T-helper 1 cell treated with Interleukin-12 subunit alpha and Interleukin-12 subunit beta and Interleukin-4 antibody, amounts not matched to agents 30 ng/mL and 1 ng/mL, for 36 hours (primary cell): ENCODE data around the gene JPH3. TPM values are rescaled to one million over a fixed set of nuclear protein-coding genes. Genes with fewer than 3 reads are reported as not detected.

Source experiments
- intact Hi-C: fragments of 100-400 bp; cut with micrococcal nuclease; formaldehyde crosslinking; loops from one replicate; pipeline ENCODE4 v1.15.1; 2024
- total RNA-seq: library from RNA; stranded (reverse); gene quantifications from 2 replicates; pipeline ENCODE4 v1.2.3, GENCODE V29; 2022

Gene JPH3
- total RNA-seq, result 0.12 and 0.17 TPM in 2 replicates

DNA sequence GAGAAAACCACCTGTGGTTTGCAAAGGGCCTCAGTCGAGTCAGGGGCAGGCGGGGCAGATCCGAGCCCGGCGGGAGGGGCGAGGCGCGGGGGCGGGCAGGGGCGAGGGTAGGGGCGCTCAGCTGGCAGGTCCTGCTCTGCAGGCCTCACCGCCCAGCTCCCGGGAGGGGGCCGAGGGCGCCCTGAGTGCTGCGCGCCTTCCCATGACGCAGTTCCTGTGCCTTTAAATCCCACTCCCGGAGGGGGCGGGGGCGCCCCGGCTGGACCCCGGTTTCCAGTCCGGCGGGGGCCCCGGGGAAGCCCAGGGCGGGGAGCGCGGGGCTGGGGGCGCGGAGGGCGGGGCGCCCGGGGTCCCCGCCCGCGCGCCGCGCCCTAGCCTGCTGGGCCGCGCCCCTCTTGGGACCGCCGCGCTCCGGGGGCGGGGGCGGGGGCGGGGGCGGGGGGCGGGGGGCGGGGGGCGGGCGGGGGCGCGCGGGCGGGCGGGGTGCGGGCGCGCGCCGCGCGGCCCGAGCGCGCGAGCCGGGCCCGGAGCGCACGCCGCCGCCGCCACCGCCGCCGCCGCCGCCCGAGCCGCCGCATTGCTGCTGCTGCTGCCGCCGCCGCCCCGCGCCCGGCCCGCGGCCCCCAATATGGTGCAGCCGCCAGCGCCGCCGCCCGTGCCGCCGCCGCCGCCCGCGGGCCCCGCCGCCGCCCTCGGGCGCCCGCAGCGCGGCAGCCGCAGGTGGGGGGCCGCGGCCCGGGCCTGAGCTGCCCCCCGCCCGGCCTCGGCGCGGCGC is at the start of gene JPH3:
Gene JPH3, plus strand, starts transcription at position 508 of the 775 bp plus-strand sequence. CDS start 639 bp downstream, outside the sequence.
- intact Hi-C loops, result no loop called here

DNA sequence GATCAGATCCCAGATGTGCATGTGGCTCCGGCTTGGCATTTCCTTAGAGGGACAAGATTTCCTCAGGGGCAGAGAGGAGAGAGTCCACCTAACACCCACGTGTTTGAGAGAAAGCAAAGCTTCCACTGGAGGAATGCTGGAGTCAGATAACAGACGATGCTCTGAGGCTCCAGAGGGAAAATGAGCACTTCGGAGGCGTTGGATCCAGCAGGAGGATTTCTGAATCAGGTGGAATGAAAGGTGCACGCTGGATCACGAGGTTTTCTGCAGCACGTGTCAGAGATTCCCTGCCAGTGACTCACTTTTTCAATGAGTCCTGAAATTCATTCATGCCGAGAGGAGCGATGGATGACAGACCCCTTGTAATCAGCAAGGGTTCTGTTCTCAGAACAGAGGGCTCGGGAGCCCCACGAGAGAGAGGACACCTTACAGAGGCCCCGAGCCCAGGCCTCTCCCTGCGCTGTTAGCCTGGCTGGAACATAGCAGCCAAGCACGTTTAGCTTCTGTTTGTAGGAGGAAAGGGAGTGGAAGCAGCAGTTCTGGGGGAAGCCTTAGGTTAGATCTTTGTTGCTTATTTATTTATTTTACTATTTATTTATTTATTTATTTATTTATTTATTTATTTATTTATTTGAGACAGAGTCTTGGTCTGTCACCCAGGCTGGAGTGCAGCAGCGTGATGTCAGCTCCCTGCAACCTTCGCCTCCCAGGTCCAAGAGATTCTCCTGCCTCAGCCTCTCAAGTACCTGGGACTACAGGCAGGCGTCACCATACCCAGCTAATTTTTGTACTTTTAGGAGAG is 49.3 kb upstream of the JPH3 start:
- intact Hi-C loops, result no loop called here

DNA sequence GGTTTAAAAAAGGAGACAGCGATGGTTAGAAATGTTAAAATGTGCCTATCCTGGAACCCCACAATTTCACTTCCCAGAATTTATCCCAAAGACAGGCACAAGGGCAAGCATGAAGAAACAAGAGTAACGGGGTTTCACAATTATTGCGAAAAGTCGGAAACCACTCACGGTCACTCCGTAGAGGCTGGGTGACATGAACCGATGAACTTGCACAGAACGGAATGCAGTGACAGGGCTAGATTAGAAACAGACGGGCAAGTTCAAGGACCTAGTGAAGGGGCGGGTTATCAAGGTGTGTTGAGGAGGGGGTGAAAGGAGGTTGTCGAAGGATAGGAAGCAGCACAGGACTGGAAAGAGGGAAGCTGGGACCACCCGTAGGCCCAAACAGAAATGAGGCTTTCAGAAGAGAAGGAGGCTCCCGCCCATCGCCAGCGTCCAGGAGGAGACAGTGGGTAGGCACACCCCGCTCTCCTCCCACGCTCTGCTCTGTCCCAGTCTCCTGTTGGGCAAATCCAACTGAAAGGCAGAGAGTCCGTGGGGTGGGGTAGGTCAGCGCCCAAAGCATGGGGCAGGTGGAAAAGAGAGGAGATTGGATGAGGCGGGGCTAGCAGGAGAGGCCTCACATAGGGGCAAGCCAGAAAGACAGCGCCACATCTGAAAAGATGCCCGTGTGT is 47.4 kb upstream of the JPH3 start:
- intact Hi-C loops, result no loop called here

DNA sequence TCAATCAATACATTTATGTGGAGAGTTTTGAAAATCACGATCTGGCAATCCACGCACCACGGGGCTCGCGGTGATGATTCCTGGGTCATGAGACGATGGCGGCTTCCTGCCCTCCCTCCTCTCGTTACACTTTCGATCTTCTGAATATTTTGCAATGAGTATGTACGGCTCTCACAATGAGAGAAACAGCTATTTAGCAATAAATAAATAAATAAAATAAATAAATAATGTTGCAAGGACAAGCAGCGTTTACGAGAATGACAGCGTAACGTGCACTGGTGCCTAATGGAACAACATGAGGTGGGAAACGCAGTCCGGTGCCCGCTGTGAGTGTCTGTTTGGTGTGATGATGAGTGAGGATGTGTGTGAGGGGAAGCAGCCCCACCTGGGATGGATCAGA is 46.7 kb upstream of the JPH3 start:
- intact Hi-C loops, result no loop called here

DNA sequence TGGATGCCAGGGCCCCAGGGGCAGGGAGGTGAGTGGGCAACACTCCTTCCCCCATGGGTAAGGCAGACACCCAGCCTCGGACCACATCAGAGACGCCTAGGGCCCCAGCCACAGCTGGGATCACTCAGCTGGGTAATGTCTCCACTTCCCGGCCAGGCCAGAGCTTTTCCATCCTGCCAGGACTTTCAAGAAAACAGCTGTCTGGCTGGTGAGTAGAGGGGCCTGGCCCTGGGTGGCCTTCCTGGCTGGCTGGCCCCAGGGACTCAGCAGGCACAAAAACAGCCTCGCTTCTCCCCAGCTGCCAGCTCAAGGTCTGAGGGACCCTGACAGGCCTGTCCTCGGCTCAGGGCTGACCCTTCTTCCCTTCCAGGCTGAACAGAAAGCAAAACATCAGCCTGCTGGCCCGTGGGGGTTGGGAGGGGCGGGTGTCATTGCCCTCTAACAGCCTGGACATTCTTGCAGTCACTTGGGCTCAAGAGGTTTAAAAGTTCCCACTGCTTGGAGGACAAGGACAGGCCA is 45.3 kb upstream of the JPH3 start:
- intact Hi-C loops, result no loop called here

DNA sequence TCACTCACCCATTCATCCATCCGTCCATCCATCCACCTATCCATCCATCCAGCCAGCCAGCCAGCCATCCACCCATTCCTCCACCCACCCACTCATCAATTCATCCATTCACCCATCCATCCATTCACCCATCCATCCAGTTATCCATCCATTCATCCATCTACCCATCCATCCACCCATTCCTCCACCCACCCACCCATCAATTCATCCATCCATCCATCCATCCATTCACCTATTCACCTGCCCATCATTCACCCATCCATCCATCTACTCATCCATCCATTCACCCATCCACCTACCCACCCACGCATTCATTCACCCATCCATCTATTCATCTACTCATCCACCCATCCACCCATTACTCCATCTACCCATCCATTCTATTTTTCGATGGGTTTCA is 43.6 kb upstream of the JPH3 start:
- intact Hi-C loops, result no loop called here

DNA sequence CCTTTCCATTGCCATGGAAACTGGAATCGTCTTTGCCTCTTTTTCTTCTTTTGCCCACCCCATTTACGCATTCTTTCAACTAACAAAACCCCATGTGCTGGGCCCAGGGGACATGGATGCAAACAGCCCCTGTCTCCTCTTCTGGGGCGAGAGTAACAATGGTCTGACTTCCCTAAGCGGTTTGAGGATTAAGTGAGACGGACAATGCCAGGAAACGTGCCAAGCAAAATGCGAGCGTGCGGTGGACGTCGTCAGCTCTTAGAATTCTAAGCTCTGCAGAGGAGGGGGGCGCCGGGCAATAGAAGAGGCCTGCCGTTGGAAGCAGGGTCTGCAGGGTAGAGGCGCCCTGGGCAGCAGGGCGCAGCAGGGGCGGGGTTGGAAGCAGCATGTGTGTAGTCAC is 42.4 kb upstream of the JPH3 start:
- intact Hi-C loops, result no loop called here

DNA sequence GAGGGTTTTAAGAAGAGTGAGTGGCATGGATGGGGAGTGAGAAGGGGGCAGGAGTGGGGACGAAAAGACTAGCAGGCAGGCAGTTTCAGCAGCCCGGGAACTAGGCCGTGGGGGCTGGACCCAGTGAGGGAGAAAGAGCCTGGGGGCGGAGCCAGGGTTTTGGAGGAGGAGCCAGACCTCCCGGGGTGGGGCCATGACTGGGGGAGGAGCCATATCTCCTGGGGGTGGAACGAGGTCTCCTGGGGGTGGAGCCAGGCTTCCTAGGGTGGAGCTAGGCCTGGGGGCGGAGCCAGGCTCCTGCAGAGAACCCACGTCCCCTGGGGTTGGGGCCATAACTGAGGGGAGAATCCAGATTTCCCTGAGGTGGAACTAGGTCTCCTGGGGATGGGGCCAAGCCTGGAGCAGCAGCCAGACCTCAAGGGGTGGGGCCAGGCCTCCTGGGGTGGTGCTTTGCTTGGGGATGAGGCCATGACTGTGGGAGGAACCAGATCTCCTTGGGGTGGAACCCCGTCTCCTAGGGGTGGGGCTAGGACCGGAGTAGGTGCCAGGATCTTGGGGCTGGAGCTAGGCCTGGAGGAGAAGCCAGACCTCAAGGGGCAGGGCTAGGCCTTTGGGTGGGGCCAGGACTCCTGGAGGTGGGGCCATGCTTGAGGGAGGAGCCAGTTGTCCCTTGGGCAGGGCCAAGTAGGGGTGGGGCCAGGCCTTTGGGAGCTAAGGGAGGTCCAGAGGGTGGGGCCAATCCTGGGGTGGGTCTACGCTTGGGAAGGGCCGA is 41.7 kb upstream of the JPH3 start:
- intact Hi-C loops, result no loop called here

DNA sequence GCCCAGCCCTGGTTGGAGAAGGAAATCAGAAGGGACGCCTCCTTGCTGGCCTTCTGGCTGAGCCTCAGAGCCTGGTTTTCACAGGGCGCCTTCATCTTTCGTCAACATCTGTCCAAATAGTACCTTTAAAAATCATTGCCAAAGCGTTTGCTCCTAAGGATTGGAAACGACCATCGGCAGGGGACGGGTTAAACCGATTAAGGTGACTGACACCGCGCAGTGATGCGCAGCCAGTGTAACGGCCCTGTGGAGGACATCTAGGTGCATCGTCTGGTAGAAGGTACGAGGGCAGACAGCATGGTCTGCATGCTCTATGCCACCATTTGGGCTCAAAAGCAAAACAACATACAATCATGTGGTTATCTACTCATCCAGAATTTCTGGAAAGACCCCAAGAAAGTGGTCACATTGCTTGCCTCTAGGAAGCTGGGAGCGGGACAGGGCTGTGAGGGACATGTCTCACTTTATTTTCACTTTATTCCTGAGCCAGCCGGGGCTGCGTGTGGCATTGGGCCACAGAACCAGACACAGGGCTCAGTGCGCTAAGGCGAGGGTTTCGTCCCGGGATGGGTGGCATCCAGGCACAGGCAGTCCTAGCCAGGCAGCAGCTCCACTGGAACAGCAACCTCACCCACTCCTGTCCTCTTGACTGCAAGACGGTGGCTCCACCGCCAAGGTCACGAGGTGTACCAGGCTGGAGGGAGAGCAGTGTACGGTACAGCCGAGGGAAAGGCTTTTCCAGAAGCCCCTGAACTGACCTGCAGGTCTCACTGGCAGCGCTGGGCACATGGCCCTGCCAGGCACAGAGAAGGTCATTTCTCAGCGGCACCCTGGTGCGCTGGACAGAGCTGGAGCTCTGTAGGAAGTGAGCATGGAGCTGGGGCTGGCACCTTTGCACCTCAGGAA is 40.9 kb upstream of the JPH3 start:
- intact Hi-C loops, result no loop called here

DNA sequence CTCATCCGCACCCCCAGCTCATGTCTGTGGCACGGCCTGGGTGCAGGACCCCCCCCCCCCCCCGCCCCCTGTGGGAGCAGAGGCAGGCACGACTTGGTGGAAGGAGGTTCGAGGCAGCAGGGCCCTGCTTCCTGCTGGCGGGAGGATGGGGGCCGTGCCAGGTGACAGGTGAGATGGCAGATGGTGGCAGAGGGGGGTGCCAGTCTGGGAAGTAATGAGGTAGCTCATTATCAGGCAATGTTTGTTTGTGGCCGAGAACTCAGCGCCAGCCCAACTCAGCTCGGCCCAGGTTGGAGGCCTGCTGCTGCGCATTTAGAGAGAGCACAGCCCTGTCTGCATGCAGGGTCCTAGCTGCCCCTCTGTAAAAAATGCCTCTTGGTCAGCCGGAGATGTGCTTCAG is 40.1 kb upstream of the JPH3 start:
- intact Hi-C loops, result no loop called here

DNA sequence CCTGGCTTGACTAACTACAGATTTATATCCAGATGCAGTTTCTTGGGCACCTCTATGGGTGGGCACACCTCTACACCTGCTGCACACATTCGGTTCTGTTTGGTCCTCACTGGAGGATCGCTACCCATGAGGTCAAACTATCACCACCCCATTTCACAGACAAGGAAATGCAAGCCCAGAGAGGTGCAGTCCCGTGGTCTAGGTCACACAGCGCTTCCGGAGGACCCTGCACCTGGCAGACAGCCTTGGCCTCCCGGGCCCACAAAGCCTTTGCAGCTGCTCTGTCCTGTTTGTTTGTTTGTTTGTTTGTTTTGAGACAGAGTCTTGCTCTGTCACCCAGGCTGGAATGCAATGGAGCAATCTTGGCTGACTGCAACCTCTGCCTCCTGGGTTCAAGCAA is 39.3 kb upstream of the JPH3 start:
- intact Hi-C loops, result no loop called here

DNA sequence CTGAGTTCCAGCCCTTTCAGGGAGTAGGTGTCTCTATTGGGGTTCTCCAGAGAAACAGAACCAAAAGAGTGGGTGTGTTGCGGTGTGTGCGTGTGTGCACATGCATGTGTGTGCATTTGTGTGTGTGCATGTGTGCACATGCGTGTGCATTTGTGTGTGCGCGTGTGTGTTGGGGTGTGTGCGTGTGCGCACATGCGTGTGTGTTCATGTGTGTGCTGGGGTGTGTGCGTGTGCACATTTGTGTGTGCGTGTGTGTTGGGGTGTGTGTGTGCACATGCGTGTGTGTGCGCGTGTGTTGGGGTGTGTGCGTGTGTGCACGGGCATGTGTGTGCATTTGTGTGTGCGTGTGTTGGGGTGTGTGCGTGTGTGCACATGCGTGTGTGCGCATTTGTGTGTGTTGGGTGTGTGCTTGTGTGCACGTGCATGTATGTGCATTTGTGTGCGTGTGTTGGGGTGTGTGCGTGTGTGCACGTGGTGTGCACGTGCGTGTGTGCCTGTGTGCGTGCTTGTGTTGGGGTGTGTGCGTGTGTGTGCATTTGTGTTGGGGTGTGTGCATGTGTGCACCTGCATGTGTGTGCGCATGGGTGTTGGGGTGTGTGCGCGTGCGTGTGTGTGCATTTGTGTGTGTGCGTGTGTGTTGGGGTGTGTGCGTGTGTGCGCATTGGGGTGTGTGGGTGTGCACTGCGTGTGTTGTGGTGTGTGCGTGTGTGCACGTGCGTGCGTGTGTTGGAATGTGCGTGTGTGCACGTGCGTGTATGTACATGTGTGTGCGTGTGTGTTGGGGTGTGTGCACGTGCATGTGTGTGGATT is 38.4 kb upstream of the JPH3 start:
- intact Hi-C loops, result no loop called here

DNA sequence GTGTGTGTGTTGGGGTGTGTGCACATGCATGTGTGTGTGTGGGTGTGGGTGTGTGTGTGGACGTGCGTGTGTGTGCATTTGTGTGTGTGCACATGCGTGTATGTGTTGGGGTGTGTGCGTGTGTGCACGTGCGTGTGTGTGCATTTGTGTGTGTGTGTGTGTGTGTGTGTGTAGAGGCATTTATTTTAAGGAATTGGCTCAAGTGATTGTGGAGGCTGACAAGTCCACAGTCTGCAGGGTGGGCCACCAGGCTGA is 37.9 kb upstream of the JPH3 start:
- intact Hi-C loops, result no loop called here

DNA sequence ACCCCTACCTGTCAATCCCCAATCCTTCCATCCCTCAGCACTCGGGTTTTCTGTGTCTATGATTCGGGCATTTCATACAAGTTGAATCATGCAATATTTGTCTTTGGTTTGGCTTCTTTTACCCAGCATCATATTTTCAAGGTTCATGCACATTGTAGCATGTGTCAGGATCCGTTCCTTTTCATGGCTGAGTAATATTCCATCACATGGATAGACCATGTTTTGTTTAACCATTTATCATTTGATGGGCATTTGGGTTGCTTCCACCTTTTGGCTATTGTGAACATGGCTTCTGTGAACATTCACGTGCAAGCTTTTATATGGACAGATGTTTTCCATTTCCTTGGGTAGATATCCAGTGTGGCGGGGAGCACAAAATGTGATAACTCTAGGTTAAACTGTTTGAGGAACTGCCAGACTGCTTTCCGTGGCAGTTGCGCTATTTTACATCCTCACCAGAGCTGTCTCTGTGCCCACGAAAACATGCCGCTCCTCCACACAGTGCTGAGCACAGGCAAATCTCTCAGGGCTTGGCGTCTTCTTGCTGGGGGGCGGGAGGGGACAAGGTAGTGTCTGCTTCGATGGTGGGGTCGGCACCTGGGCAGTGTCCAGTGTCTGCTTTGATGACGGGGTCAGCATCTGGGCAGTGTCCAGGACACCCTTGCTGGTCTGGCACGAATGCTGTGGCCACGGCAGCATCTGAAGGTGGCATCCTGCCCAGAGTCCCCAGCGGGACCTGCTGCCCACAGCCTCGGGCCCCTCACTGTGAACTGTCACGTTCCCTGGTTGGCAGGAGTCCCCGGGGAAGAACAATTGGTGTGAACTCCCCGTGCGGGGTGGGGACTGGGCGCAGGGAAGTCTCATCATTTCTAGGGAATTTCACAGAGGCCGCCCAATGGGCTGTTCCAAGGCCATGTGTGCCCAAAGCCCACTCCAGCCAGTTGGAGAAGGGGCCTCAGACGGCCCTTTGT is 32.4 kb upstream of the JPH3 start:
- intact Hi-C loops, result no loop called here

DNA sequence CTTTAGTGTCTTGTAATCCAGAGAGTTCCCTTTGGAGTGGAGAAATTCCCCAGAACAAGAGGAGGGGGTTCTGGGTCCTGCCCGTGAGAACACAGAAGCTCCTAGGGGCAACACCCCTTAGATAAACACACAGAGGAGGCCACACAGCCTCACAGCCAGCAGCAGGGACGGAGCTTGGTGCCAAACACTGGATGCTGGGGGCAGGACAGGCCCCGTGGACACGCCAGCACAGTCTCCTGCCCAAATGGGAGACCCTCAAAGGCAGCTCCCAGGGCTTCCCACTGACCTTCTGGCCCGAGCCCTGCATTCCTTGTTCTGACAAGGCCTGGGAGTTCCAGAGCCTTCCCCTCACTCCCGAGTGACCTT is 31.8 kb upstream of the JPH3 start:
- intact Hi-C loops, result no loop called here

DNA sequence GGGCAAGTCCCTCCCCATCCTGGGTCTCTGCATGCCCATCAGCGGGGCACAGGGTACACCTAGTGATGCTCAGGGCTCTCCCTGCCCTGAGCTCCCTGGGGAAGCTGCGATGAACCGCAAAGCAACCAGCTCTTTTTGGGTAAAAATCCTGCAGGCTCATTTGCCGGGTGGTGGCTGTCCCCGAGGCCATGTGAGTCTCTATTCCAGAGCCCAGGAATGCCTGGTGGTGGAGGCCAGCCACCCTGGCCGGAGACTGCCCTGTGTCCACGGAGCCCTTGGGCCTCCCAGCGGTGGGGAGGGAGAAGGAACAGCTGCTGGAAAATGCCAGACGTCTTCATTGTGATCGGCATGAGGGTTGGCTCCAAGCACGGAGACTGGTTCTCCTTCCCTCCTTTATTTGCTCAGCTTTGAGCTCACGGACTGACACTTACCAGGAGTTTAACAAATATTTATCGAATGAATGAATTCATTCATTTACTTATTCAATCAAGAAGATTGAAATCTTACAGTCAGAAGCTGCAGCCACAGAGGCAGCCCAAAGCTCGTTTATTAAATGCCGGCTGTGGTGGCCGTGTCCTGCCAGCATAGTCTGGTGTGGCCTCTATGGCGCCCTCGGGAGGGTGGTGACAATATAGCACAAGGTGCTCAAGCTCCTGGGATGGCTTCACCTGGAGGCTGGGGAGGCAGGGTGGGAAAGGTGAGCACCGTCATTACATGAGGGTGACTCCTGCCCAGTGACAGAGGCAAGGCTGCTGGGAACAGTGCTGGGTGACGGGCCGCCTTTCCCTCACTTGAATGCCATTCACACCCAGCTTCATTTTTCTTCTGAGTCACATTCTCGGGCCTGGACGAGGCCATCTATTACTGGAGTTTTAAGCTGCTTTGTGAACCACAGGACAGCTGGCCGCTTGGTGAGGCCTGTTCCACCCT is 31.1 kb upstream of the JPH3 start:
- intact Hi-C loops, result no loop called here

DNA sequence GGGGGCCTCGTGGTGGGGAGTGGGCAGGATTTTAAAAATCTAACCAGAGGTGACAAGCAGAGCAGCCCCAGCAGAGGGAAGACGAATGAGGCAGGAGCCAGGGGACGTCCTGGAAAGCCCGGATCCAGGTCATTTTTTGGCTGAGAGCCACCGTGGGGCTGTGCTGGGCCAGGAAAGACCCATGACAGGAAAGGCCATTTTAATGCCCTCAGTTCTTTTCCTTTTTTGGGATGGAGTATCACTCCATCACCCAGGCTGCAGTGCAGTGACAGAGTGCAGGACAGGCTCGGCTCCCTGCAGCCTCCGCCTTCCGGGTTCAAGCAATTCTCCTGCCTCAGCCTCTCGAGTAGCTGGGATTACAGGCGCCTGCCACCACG is 30.5 kb upstream of the JPH3 start:
- intact Hi-C loops, result no loop called here
